ENCODE data around the gene NOS2.

- TF ChIP-seq TAF1 (IDR thresholded peaks at IDR 0.05; ENCODE audit: borderline replicate concordance, insufficient read depth, low read length) (no peak), SIN3A (IDR thresholded peaks at IDR 0.05; ENCODE audit: borderline replicate concordance, insufficient read depth, low read length) (no peak), REST (IDR thresholded peaks at IDR 0.05; ENCODE audit: insufficient read depth in 1 of 2, low read depth in 2 of 2, low read length in 2 of 2) (no peak), POLR2AphosphoS5 (IDR thresholded peaks at IDR 0.05; ENCODE audit: low read depth, low read length) (no peak)
Observed at GRCh38 chr17:27771586-27771985, 28.7 kb downstream of the NOS2 start.
